Measurements from ENCODE around the gene DCXR. TPM values are rescaled to one million over a fixed set of nuclear protein-coding genes. Genes with fewer than 3 reads are reported as not detected.

DCXR gene
- total RNA-seq, 2 experiments from 2014 or later, result 132 to 147 TPM

- no TSS peak for BruUV-seq (replicated peaks)
- Histone ChIP-seq H2AFZ (ENCODE audit: low read length) (no peak overlapping the region), H3K27ac (ENCODE audit: low read depth, low read length, poor library complexity, severe bottlenecking) (no peak overlapping the region), H3K4me3 (ENCODE audit: low read depth, low read length, poor library complexity, severe bottlenecking) (no peak overlapping the region), H4K20me1 (ENCODE audit: insufficient read depth, low read length) (no peaks in the 10 kb centered on the region; the same call in 1 of the 2 replicates), H3K79me2 (ENCODE audit: insufficient read depth, low read depth, low read length) (peaks cover 18% of the 10 kb centered on the region; the same call in 1 of the 2 replicates), H3K4me2 (ENCODE audit: low read length) (no peak overlapping the region), H3K9me2 (ENCODE audit: insufficient read depth, low read length) (no peaks in the 10 kb centered on the region), H3K4me1 (ENCODE audit: insufficient read depth, low read length, poor library complexity, severe bottlenecking) (peaks cover 17% of the 10 kb centered on the region), H3K36me3 (ENCODE audit: insufficient read depth, low read length) (peaks cover 78% of the 10 kb centered on the region), H3K9me3 (ENCODE audit: low read length) (no peaks in the 10 kb centered on the region)
- no peak for TF ChIP-seq CTCF (conservative IDR thresholded peaks at IDR 0.05; ENCODE audit: low read length)
- no peak for TF ChIP-seq EZH2phosphoT487 (IDR thresholded peaks at IDR 0.05; ENCODE audit: borderline replicate concordance, low read depth, low read length)
- CTCF ChIA-PET (ENCODE audit: unreplicated experiment), result no interaction called here
- intact Hi-C loops (cut with micrococcal nuclease; ENCODE audit: unreplicated experiment), result no loop called here
- no peak for DNase-seq (ENCODE audit: low spot score)
- POLR2A ChIA-PET, result no interaction called here
These were observed 23.8 kb upstream of the DCXR start for GRCh38 chr17:82061047-82061925.

GRCh38 chr17:82060614-82061013 is 23.1 kb upstream of the DCXR start:
- Histone ChIP-seq H3K79me2 (ENCODE audit: insufficient read depth, low read depth, low read length) (peaks cover 18% of the 10 kb centered on the region; the same call in 1 of the 2 replicates), H2AFZ (ENCODE audit: low read length) (no peak overlapping the region), H3K4me1 (ENCODE audit: insufficient read depth, low read length, poor library complexity, severe bottlenecking) (peaks cover 12% of the 10 kb centered on the region), H3K4me3 (ENCODE audit: low read depth, low read length, poor library complexity, severe bottlenecking) (no peak overlapping the region), H3K36me3 (ENCODE audit: insufficient read depth, low read length) (peaks cover 85% of the 10 kb centered on the region), H4K20me1 (ENCODE audit: insufficient read depth, low read length) (no peaks in the 10 kb centered on the region; the same call in 1 of the 2 replicates), H3K27ac (ENCODE audit: low read depth, low read length, poor library complexity, severe bottlenecking) (no peak overlapping the region), H3K9me3 (ENCODE audit: low read length) (no peaks in the 10 kb centered on the region), H3K9me2 (ENCODE audit: insufficient read depth, low read length) (no peaks in the 10 kb centered on the region), H3K4me2 (ENCODE audit: low read length) (no peak overlapping the region)
- no TSS peak for BruUV-seq (replicated peaks)
- no peak for DNase-seq (ENCODE audit: low spot score)
- CTCF ChIA-PET (ENCODE audit: unreplicated experiment), result no interaction called here
- POLR2A ChIA-PET, result no interaction called here
- TF ChIP-seq EZH2phosphoT487 (IDR thresholded peaks at IDR 0.05; ENCODE audit: borderline replicate concordance, low read depth, low read length), result no peak
- TF ChIP-seq CTCF (conservative IDR thresholded peaks at IDR 0.05; ENCODE audit: low read length), result no peak
- intact Hi-C loops (cut with micrococcal nuclease; ENCODE audit: unreplicated experiment), result no loop called here

- Histone ChIP-seq H3K4me1 (ENCODE audit: insufficient read depth, low read length, poor library complexity, severe bottlenecking) (peaks cover 12% of the 10 kb centered on the region), H2AFZ (ENCODE audit: low read length) (no peak overlapping the region), H3K27ac (ENCODE audit: low read depth, low read length, poor library complexity, severe bottlenecking) (no peak overlapping the region), H4K20me1 (ENCODE audit: insufficient read depth, low read length) (no peaks in the 10 kb centered on the region; the same call in 1 of the 2 replicates), H3K9me2 (ENCODE audit: insufficient read depth, low read length) (no peaks in the 10 kb centered on the region), H3K79me2 (ENCODE audit: insufficient read depth, low read depth, low read length) (peaks cover 14% of the 10 kb centered on the region; the same call in 1 of the 2 replicates), H3K9me3 (ENCODE audit: low read length) (no peaks in the 10 kb centered on the region), H3K36me3 (ENCODE audit: insufficient read depth, low read length) (peaks cover 91% of the 10 kb centered on the region), H3K4me2 (ENCODE audit: low read length) (no peak overlapping the region), H3K4me3 (ENCODE audit: low read depth, low read length, poor library complexity, severe bottlenecking) (no peak overlapping the region)
- ChIA-PET CTCF (ENCODE audit: unreplicated experiment) (no interaction called here), POLR2A (no interaction called here)
- no peak for DNase-seq (ENCODE audit: low spot score)
- no peak for TF ChIP-seq CTCF (conservative IDR thresholded peaks at IDR 0.05; ENCODE audit: low read length)
- TF ChIP-seq EZH2phosphoT487 (IDR thresholded peaks at IDR 0.05; ENCODE audit: borderline replicate concordance, low read depth, low read length), result no peak
- intact Hi-C loops (cut with micrococcal nuclease; ENCODE audit: unreplicated experiment), result no loop called here
- BruUV-seq (replicated peaks), result no TSS peak
These were observed 22.5 kb upstream of the DCXR start for GRCh38 chr17:82060001-82060380.

Data from OCI-LY7 (cell line).